Body of pancreas (tissue), 4 donors: ENCODE measurements around the gene SAV1. TPM values are rescaled to one million over a fixed set of nuclear protein-coding genes. Genes with fewer than 3 reads are reported as not detected.
"Not testable (repeated sequence)": the region's sequence is repeated elsewhere in the genome, so short reads cannot be mapped to it uniquely, and the experiment has no call there.

Experiments used
- ATAC-seq: fragments of 150-250 bp; one replicate; pipeline ENCODE4 v1.9.1; 2016
- DNase-seq, 4 donors: peaks; one replicate each; pipeline ENCODE4 v3.0.0-alpha.2; 2019
- H3K27ac ChIP-seq, 4 donors: fragments of 200-600 bp; sonication (generic); 1 replicate in 3 of 4; 2 replicates in 1 of 4; pipeline versions ENCODE4 v1.5.1 to v1.6.1; 2016 to 2019; ENCODE audit warnings: mild to moderate bottlenecking in 1 of 4, mixed read lengths in 1 of 4, moderate library complexity in 1 of 4
- H3K27me3 ChIP-seq, 2 donors: fragments of 200-600 bp; sonication (generic); one replicate each; pipeline ENCODE4 v1.6.0; 2016; ENCODE audit warnings: mild to moderate bottlenecking in 1 of 2
- H3K36me3 ChIP-seq, 2 donors: fragments of 200-600 bp; sonication (generic); replicated peaks in 1 of 2; 2 replicates each; pipeline ENCODE4 v1.5.1; 2016; ENCODE audit warnings: low read depth in 2 of 2; ENCODE audit not compliant: insufficient read depth in 1 of 2
- H3K4me1 ChIP-seq: fragments of 200-600 bp; sonication (generic); one replicate; pipeline ENCODE4 v1.6.0; 2016
- H3K4me3 ChIP-seq, 2 donors: fragments of 200-600 bp; sonication (generic); 1 replicate in 1 of 2; 2 replicates in 1 of 2; pipeline ENCODE4 v1.5.1; 2016 to 2019
- H3K9me3 ChIP-seq, 3 donors: fragments of 200-600 bp; sonication (generic); 1 replicate in 2 of 3; 2 replicates in 1 of 3; pipeline ENCODE4 v1.5.1; 2016
- CTCF ChIP-seq, 7 experiments: fragments of 450-650 bp in 4 of 7; fragments of 200-600 bp in 3 of 7; sonication (generic) in 3 of 7; IDR thresholded peaks; one replicate each; pipeline ENCODE4 v1.5.1; 2016 to 2019; ENCODE audit warnings: antibody characterized with exemption in 7 of 7
- POLR2A ChIP-seq, 3 donors: fragments of 450-650 bp; IDR thresholded peaks; one replicate each; pipeline ENCODE4 v1.6.1; 2016; ENCODE audit warnings: antibody characterized with exemption in 3 of 3, mild to moderate bottlenecking in 2 of 3
- WGBS, 2 donors: methylation state at CpG; one replicate each; pipeline ENCODE4 v1.1.5; 2017; 5-methylcytosine and 5-hydroxymethylcytosine counted together
- intact Hi-C: fragments of 100-400 bp; cut with DNase I; formaldehyde crosslinking; loops from one replicate; pipeline ENCODE4 v1.15.1; 2023
- total RNA-seq, 2 donors: library from RNA; depleted of rRNA; stranded (reverse); fragments of >200 nt; gene quantifications; one replicate each; pipeline ENCODE4 v1.1.0, GENCODE V29; 2016

SAV1 gene
- total RNA-seq, 2 donors from 2014 or later = 55.0 to 94.9 TPM

GRCh38 chr14:50705026-50705593, 37.0 kb upstream of the SAV1 start:
- Histone ChIP-seq H3K4me3 (no peak overlapping the region), H3K9me3 (no peaks in the 10 kb centered on the region), H3K27ac (no peak overlapping the region), H3K4me1 (peaks cover 8% of the 10 kb centered on the region), H3K27me3 (no peaks in the 10 kb centered on the region), H3K36me3 (no peaks in the 10 kb centered on the region)
- ATAC-seq = no peak
- DNase-seq = no peak
- TF ChIP-seq CTCF (IDR thresholded peaks at IDR 0.05) (no peak), POLR2A (IDR thresholded peaks at IDR 0.05) (no peak)
- whole genome bisulfite sequencing, 2 donors = 91 to 93% methylated on average over 21 to 22 of the region's 22 CpGs
- intact Hi-C loops = no loop called here

GRCh38 chr14:50704454-50705010, 36.4 kb upstream of the SAV1 start:
- intact Hi-C loops = no loop called here
- H3K4me1 ChIP-seq = peaks cover 5% of the 10 kb centered on the region
- no peak for TF ChIP-seq CTCF (IDR thresholded peaks at IDR 0.05)
- no peak for TF ChIP-seq POLR2A (IDR thresholded peaks at IDR 0.05)
- DNase-seq (no peak), ATAC-seq (no peak)
- no peaks in the 10 kb centered on the region for H3K27me3 ChIP-seq
- H3K9me3 ChIP-seq = no peaks in the 10 kb centered on the region
- no peak overlapping the region for H3K4me3 ChIP-seq
- H3K36me3 ChIP-seq = no peaks in the 10 kb centered on the region
- H3K27ac ChIP-seq = no peak overlapping the region
- WGBS, 2 donors = 92 to 93% methylated on average over 5 to 26 of the region's 26 CpGs

GRCh38 chr14:50697659-50698290, 29.7 kb upstream of the SAV1 start:
- Histone ChIP-seq H3K27me3 (no peaks in the 10 kb centered on the region), H3K4me1 (no peaks in the 10 kb centered on the region), H3K9me3 (no peaks in the 10 kb centered on the region), H3K27ac (no peak overlapping the region), H3K4me3 (no peak overlapping the region), H3K36me3 (no peaks in the 10 kb centered on the region)
- ATAC-seq (no peak), DNase-seq (no peak)
- WGBS, 2 donors = 76 to 82% methylated on average over 4 of the region's 4 CpGs
- no peak for TF ChIP-seq POLR2A (IDR thresholded peaks at IDR 0.05)
- TF ChIP-seq CTCF (IDR thresholded peaks at IDR 0.05) = no peak
- intact Hi-C loops = no loop called here

GRCh38 chr14:50694260-50694659, 26.2 kb upstream of the SAV1 start:
- ATAC-seq, H3K9me3 ChIP-seq, intact Hi-C loops, DNase-seq, H3K27me3 ChIP-seq, H3K27ac ChIP-seq, H3K4me1 ChIP-seq, H3K4me3 ChIP-seq, H3K36me3 ChIP-seq: not testable (repeated sequence)
- 98 to 100% methylated on average over 1 to 3 of the region's 3 CpGs for WGBS, 2 donors

GRCh38 chr14:50688875-50689274, 20.8 kb upstream of the SAV1 start:
- no peaks in the 10 kb centered on the region for H3K27me3 ChIP-seq
- ATAC-seq (no peak), DNase-seq (no peak)
- H3K9me3 ChIP-seq = no peaks in the 10 kb centered on the region
- no peak for TF ChIP-seq POLR2A (IDR thresholded peaks at IDR 0.05)
- no peak for TF ChIP-seq CTCF (IDR thresholded peaks at IDR 0.05)
- H3K27ac ChIP-seq = no peak overlapping the region
- H3K36me3 ChIP-seq = no peaks in the 10 kb centered on the region
- H3K4me1 ChIP-seq = no peaks in the 10 kb centered on the region
- WGBS, 2 donors = 85 to 100% methylated on average over 1 of the region's 1 CpG
- intact Hi-C loops = no loop called here
- no peak overlapping the region for H3K4me3 ChIP-seq
